Measurements from ENCODE around the gene PPFIA1. TPM values are rescaled to one million over a fixed set of nuclear protein-coding genes. Genes with fewer than 3 reads are reported as not detected.
A peak's percentile ranks its signal among the peaks of the same experiment; 100 is the strongest.
"Not testable (repeated sequence)": the region's sequence is repeated elsewhere in the genome, so short reads cannot be mapped to it uniquely, and the experiment has no call there.

PPFIA1 gene
- total RNA-seq, 4 donors from 2014 or later, result 58.3 to 119 (median 84.7) TPM

- no peak for ATAC-seq (ENCODE audit: low FRiP score)
- DNase-seq (ENCODE audit: low spot score), result no peak
- TF ChIP-seq, protein P1, sequence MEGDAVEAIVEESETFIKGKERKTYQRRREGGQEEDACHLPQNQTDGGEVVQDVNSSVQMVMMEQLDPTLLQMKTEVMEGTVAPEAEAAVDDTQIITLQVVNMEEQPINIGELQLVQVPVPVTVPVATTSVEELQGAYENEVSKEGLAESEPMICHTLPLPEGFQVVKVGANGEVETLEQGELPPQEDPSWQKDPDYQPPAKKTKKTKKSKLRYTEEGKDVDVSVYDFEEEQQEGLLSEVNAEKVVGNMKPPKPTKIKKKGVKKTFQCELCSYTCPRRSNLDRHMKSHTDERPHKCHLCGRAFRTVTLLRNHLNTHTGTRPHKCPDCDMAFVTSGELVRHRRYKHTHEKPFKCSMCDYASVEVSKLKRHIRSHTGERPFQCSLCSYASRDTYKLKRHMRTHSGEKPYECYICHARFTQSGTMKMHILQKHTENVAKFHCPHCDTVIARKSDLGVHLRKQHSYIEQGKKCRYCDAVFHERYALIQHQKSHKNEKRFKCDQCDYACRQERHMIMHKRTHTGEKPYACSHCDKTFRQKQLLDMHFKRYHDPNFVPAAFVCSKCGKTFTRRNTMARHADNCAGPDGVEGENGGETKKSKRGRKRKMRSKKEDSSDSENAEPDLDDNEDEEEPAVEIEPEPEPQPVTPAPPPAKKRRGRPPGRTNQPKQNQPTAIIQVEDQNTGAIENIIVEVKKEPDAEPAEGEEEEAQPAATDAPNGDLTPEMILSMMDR (IDR thresholded peaks at IDR 0.05), result no peak
Observed at GRCh38 chr11:70387564-70387963, 117.1 kb downstream of the PPFIA1 start.

GRCh38 chr11:70389201-70389600, 118.7 kb downstream of the PPFIA1 start:
- ATAC-seq (ENCODE audit: low FRiP score) (no peak), DNase-seq (ENCODE audit: low spot score) (no peak)
- TF ChIP-seq, protein P1 (IDR thresholded peaks at IDR 0.05), result no peak

DNA sequence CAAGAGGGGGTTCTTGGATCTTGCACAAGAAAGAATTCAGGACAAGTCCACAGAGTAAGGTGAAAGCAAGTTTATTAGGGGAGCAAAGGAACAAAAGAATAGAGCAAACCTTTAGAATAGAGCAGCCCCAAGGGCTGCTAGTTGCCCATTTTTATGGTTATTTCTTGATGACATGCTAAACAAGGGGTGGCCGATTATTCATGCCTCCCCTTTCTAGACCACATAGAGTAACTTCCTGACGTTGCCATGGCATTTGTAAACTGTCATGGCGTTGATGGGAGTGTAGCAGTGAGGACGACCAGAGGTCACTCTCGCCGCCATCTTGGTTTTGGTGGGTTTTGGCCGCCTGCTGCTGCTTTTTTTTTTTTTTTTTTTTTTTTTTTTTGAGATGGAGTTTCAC, 120.4 kb downstream of the PPFIA1 start:
- DNase-seq (ENCODE audit: low spot score); ATAC-seq (ENCODE audit: low FRiP score): not testable (repeated sequence)

DNA sequence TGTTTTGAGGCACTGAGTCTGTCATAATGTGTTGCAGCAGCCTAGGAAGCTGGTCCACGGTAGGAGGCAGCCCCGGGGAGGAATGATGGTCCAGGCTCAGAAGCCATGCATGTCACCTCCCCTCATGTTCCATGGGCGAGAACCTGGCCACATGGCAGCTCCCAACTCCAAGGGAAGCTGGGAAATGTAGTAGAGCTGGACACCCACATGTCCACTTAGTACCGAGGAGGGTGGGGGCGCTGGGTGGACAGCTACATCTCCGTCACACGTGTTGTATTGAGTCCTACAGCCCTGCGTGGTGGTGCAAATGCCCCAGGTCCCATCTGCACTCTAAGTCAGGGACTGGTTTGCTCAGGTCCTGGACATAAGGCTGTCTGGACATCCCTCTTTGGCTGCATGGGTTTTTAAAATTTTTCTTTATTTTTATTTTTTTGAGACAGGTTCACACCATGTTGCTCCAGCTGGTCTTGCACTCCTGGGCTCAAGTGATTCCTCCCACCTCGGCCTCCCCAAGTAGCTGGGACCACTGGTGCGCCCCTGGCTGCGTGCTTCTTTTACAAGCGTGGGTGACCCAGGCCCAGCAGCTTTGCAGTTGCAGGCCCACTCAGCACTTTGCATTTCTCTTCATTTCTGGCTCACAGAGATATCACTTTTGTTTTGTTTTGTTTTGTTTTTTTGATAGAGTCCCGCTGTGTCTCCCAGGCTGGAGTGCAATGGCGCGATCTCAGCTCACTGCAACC, 123.9 kb downstream of the PPFIA1 start:
- ATAC-seq (ENCODE audit: low FRiP score) (no peak), DNase-seq (ENCODE audit: low spot score) (no peak)
- TF ChIP-seq, protein P1 (IDR thresholded peaks at IDR 0.05), result no peak

GRCh38 chr11:70397336-70397982, 127.0 kb downstream of the PPFIA1 start:
- peak; percentile 0 for ATAC-seq (ENCODE audit: low FRiP score)
- TF ChIP-seq, protein P1 (IDR thresholded peaks at IDR 0.05), result no peak
- DNase-seq (ENCODE audit: low spot score), result no peak

DNA sequence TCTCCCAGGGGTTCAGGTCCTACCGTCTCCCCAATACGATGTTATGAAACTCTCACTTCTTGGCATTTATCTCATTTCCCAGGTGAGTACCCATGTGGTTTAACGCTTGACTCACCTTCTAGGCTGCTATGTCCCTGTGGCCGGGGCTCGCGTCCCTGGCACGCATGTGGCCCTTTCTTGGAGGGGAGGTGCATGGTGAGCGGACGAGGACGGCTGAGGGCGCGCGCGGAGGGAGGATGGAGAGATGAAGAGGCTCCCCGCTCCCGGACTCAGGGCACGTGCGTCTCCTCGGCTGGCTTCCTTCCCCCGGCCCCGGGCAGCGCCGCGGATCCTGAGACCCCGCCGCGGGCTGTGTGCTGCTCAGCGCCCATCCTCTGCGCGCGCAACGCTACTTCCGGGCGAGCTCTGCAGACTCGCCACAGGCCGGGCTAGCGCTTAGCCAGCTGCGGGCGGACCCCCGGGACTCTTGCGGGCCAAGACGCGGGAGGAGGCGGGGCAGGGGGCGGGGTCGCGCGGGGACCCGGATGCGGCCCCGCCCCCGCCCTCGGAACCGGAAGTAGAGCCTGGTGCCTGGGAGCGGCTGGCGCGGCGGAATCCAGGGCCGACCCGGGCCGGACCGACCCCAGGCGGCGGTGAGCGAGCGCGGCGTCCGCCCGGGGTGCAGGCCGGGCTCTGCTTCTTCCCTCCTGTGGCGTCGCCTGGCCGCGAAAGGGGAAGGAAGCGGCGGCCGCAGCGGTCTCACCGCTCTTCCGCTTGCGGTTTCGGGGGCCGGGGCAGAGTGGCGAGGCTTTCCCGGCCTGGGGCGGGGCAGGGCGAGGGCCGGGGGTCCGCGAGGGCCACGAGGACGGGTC, 127.7 kb downstream of the PPFIA1 start, which contains the start of gene CTTN:
CTTN (plus strand) TSS at position 547 of the 851 bp plus-strand sequence. CDS start 8,769 bp downstream, outside the sequence.
- TF ChIP-seq, protein P1 (IDR thresholded peaks at IDR 0.05), result no peak
- ATAC-seq (ENCODE audit: low FRiP score) (peak; percentile 80), DNase-seq (ENCODE audit: low spot score) (peak; percentile 63)

All from omental fat pad (tissue), 4 donors.